Esophagus muscularis mucosa (tissue), 4 donors: ENCODE data around the gene RGS3. TPM values are rescaled to one million over a fixed set of nuclear protein-coding genes. Genes with fewer than 3 reads are reported as not detected.
A peak's percentile ranks its signal among the peaks of the same experiment; 100 is the strongest.

Experiments
- DNase-seq: peaks from one replicate; pipeline ENCODE4 v3.0.0-alpha.2; 2017; ENCODE audit errors: extremely low spot score
- H3K27ac ChIP-seq, 4 donors: fragments of 200-600 bp; sonication (generic); replicated peaks in 1 of 4; 1 replicate in 3 of 4; 2 replicates in 1 of 4; pipeline ENCODE4 v1.5.1; 2016 to 2019; ENCODE audit warnings: mild to moderate bottlenecking in 1 of 4
- H3K27me3 ChIP-seq, 4 donors: fragments of 200-600 bp; sonication (generic); one replicate each; pipeline versions ENCODE4 v1.5.1 to v1.6.0; 2016 to 2019
- H3K36me3 ChIP-seq, 4 donors: fragments of 200-600 bp; sonication (generic); one replicate each; pipeline ENCODE4 v1.5.1; 2016 to 2019
- H3K4me1 ChIP-seq, 4 donors: fragments of 200-600 bp; sonication (generic); one replicate each; pipeline ENCODE4 v1.5.1; 2016 to 2019
- H3K4me3 ChIP-seq, 4 donors: fragments of 200-600 bp; sonication (generic); 1 replicate in 2 of 4; 2 replicates in 2 of 4; pipeline ENCODE4 v1.5.1; 2016 to 2019; ENCODE audit warnings: mild to moderate bottlenecking in 4 of 4, moderate library complexity in 1 of 4
- H3K9me3 ChIP-seq, 4 donors: fragments of 200-600 bp; sonication (generic); 1 replicate in 3 of 4; 2 replicates in 1 of 4; pipeline ENCODE4 v1.5.1; 2016 to 2019
- CTCF ChIP-seq, 3 experiments: fragments of 200-600 bp in 2 of 3; fragments of 450-650 bp in 1 of 3; sonication (generic) in 2 of 3; IDR thresholded peaks; one replicate each; pipeline ENCODE4 v1.5.1; 2017 to 2019; ENCODE audit warnings: antibody characterized with exemption in 3 of 3, mild to moderate bottlenecking in 2 of 3, moderate library complexity in 1 of 3
- EP300 ChIP-seq: sonication (generic); formaldehyde crosslinking; IDR thresholded peaks from one replicate; pipeline ENCODE4 v1.6.1; 2017; ENCODE audit warnings: antibody characterized with exemption
- POLR2A ChIP-seq: fragments of 450-650 bp; IDR thresholded peaks from one replicate; pipeline ENCODE4 v1.6.1; 2017; ENCODE audit warnings: antibody characterized with exemption, moderate library complexity, mild to moderate bottlenecking, low read depth
- POLR2AphosphoS5 ChIP-seq, 2 donors: sonication (generic); formaldehyde crosslinking; IDR thresholded peaks; one replicate each; pipeline ENCODE4 v1.6.1; 2017; ENCODE audit warnings: antibody characterized with exemption in 2 of 2
- WGBS: methylation state at CpG from one replicate; pipeline ENCODE4 v1.1.5; 2018; 5-methylcytosine and 5-hydroxymethylcytosine counted together
- intact Hi-C: fragments of 100-400 bp; cut with DNase I; formaldehyde crosslinking; loops from one replicate; pipeline ENCODE4 v1.15.1; 2023
- total RNA-seq, 4 donors: library from RNA; depleted of rRNA; stranded (reverse); fragments of >200 nt; gene quantifications; one replicate each; pipeline versions ENCODE4 v1.1.0 to v1.2.1, GENCODE V29; 2016

Gene RGS3
- total RNA-seq, 4 donors from 2014 or later = 37.3 to 121 (median 68.5) TPM

GRCh38 chr9:113568571-113569321 lies 105.2 kb downstream of the RGS3 start:
- Histone ChIP-seq H3K4me3 (no peak overlapping the region), H3K36me3 (peaks cover 0 to 4% (median 0%) of the 10 kb centered on the region in 4 donors), H3K27me3 (no peaks in the 10 kb centered on the region), H3K4me1 (peaks cover 57 to 89% (median 72%) of the 10 kb centered on the region in 4 donors), H3K27ac (peak overlapping the region in 1 of 4 donors; percentile 14), H3K9me3 (no peaks in the 10 kb centered on the region)
- no peak for DNase-seq
- WGBS = 59% methylated on average over 10 of the region's 11 CpGs
- TF ChIP-seq POLR2AphosphoS5 (IDR thresholded peaks at IDR 0.05) (no peak), EP300 (no peak), POLR2A (no peak), CTCF (IDR thresholded peaks at IDR 0.05) (no peak)
- intact Hi-C loops = no loop called here

GRCh38 chr9:113569472-113570060 lies 106.0 kb downstream of the RGS3 start:
- peaks cover 0 to 5% (median 2%) of the 10 kb centered on the region in 4 donors for H3K36me3 ChIP-seq
- no peak for DNase-seq
- H3K9me3 ChIP-seq = no peaks in the 10 kb centered on the region
- TF ChIP-seq EP300 = no peak
- no peak for TF ChIP-seq CTCF (IDR thresholded peaks at IDR 0.05)
- no peak for TF ChIP-seq POLR2A
- no peak for TF ChIP-seq POLR2AphosphoS5 (IDR thresholded peaks at IDR 0.05)
- intact Hi-C loops = no loop called here
- peaks cover 54 to 89% (median 69%) of the 10 kb centered on the region in 4 donors for H3K4me1 ChIP-seq
- WGBS = 73% methylated on average over 2 of the region's 2 CpGs
- H3K4me3 ChIP-seq = no peak overlapping the region
- H3K27me3 ChIP-seq = no peaks in the 10 kb centered on the region
- peak overlapping the region in 1 of 4 donors; percentile 14 for H3K27ac ChIP-seq

GRCh38 chr9:113570106-113570505 lies 106.6 kb downstream of the RGS3 start:
- H3K9me3 ChIP-seq = no peaks in the 10 kb centered on the region
- peaks cover 0 to 6% (median 2%) of the 10 kb centered on the region in 4 donors for H3K36me3 ChIP-seq
- DNase-seq = no peak
- H3K4me1 ChIP-seq = peaks cover 51 to 84% (median 68%) of the 10 kb centered on the region in 4 donors
- H3K27me3 ChIP-seq = no peaks in the 10 kb centered on the region
- no peak for TF ChIP-seq EP300
- no peak overlapping the region for H3K27ac ChIP-seq
- 94% methylated on average over 9 of the region's 9 CpGs for WGBS
- no peak overlapping the region for H3K4me3 ChIP-seq
- intact Hi-C loops = no loop called here

DNA sequence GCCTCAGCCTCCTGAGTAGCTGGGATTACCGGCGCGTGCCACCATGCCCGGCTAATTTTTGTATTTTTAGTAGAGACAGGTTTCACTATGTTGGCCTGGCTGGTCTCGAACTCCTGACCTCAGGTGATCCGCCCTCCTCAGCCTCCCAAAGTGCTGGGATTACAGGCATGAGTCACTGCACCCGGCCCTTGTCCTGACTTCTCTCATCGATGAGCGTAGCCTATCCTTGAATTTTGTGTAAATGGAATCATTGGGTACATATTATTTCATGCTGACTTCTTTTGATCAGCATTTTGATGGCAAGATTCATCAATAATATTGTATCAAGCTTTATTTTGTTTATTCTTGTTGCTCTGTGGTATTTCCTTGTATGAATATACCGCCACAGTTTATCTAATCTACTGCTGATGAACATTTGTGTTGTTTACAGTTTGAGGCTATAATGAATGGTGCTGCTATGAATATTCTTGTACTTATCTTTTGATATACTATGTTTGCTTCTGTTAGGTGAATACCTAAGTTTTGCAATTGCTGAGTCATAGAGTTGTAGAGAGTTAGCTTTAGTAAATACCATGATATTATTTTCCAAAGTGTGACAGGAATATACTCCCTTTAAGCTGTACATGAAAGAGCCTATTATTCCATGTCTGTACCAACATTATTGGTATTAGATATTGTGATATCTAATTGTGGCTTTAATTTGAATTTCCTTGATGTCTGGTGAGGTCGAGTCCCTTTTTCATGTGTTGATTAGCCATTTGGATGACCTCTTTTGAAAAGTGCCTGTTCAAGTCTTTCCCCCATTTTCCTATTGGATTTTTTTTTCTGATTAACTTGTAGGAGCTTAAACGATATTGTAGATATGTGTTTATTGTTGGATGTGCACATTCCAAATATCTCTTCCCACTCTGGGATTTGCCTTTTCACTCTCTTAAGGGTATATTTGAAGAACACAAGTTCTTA lies 107.5 kb downstream of the RGS3 start:
- 94% methylated on average over 12 of the region's 12 CpGs for WGBS
- peaks cover 43 to 79% (median 60%) of the 10 kb centered on the region in 4 donors for H3K4me1 ChIP-seq
- intact Hi-C loops = no loop called here
- no peak overlapping the region for H3K27ac ChIP-seq
- H3K4me3 ChIP-seq = no peak overlapping the region
- no peaks in the 10 kb centered on the region for H3K27me3 ChIP-seq
- no peak for TF ChIP-seq POLR2A
- no peak for TF ChIP-seq POLR2AphosphoS5 (IDR thresholded peaks at IDR 0.05)
- H3K9me3 ChIP-seq = no peaks in the 10 kb centered on the region
- DNase-seq = no peak
- peaks cover 0 to 6% (median 2%) of the 10 kb centered on the region in 4 donors for H3K36me3 ChIP-seq

GRCh38 chr9:113572076-113572861 lies 108.7 kb downstream of the RGS3 start:
- Histone ChIP-seq H3K4me3 (no peak overlapping the region), H3K4me1 (peaks cover 33 to 77% (median 54%) of the 10 kb centered on the region in 4 donors), H3K27ac (no peak overlapping the region), H3K27me3 (no peaks in the 10 kb centered on the region), H3K36me3 (peaks cover 0 to 6% (median 2%) of the 10 kb centered on the region in 4 donors), H3K9me3 (no peaks in the 10 kb centered on the region)
- intact Hi-C loops = no loop called here
- no peak for DNase-seq
- no peak for TF ChIP-seq EP300
- TF ChIP-seq CTCF (IDR thresholded peaks at IDR 0.05) = no peak
- 81% methylated on average over 8 of the region's 8 CpGs for WGBS
